Upper lobe of left lung (tissue), 6 donors: ENCODE data around the gene LRRC51. TPM values are rescaled to one million over a fixed set of nuclear protein-coding genes. Genes with fewer than 3 reads are reported as not detected.

Source experiments
- ATAC-seq, 2 donors: fragments of 200-7000 bp; cut with Tn5 transposase; one replicate each; pipeline ENCODE4 v1.9.1; 2022; ENCODE audit warnings: mild to moderate bottlenecking in 2 of 2, moderate library complexity in 2 of 2; ENCODE audit not compliant: low FRiP score in 2 of 2
- DNase-seq, 2 donors: peaks; one replicate each; pipeline ENCODE4 v3.0.0-alpha.2; 2019 to 2020
- H3K27ac ChIP-seq, 4 donors: fragments of 200-600 bp; sonication (generic); one replicate each; pipeline ENCODE4 v1.5.1; 2016 to 2019
- H3K27me3 ChIP-seq, 4 donors: fragments of 200-600 bp; sonication (generic); one replicate each; pipeline ENCODE4 v1.5.1; 2017 to 2019
- H3K36me3 ChIP-seq, 4 donors: fragments of 200-600 bp; sonication (generic); one replicate each; pipeline ENCODE4 v1.5.1; 2016 to 2019
- H3K4me1 ChIP-seq, 4 donors: fragments of 200-600 bp; sonication (generic); one replicate each; pipeline ENCODE4 v1.5.1; 2018 to 2019
- H3K4me3 ChIP-seq, 4 donors: fragments of 200-600 bp; sonication (generic); one replicate each; pipeline ENCODE4 v1.5.1; 2017 to 2019; ENCODE audit warnings: mild to moderate bottlenecking in 2 of 4, moderate library complexity in 1 of 4
- H3K9me3 ChIP-seq, 4 donors: fragments of 200-600 bp; sonication (generic); one replicate each; pipeline ENCODE4 v1.5.1; 2018 to 2019
- EP300 ChIP-seq, 4 donors: sonication (generic); formaldehyde crosslinking; IDR thresholded peaks; one replicate each; pipeline ENCODE4 v1.5.1; 2017; ENCODE audit warnings: antibody characterized with exemption in 4 of 4, control low read depth in 2 of 4
- POLR2A ChIP-seq, 4 donors: fragments of 450-650 bp; IDR thresholded peaks; one replicate each; pipeline ENCODE4 v1.5.1; 2016 to 2017; ENCODE audit warnings: antibody characterized with exemption in 4 of 4, mild to moderate bottlenecking in 2 of 4
- POLR2AphosphoS5 ChIP-seq, 2 donors: sonication (generic); formaldehyde crosslinking; IDR thresholded peaks; one replicate each; pipeline ENCODE4 v1.5.1; 2017; ENCODE audit warnings: antibody characterized with exemption in 2 of 2
- WGBS, 2 donors: methylation state at CpG; one replicate each; pipeline ENCODE4 v1.1.5; 2017 to 2018; 5-methylcytosine and 5-hydroxymethylcytosine counted together
- total RNA-seq, 6 donors: library from RNA; depleted of rRNA in 4 of 6; stranded (reverse); fragments of >200 nt in 4 of 6; gene quantifications; one replicate each; pipeline versions ENCODE4 v1.1.0 to v1.2.1, GENCODE V29; 2016 to 2021
- TF ChIP-seq, protein P1 (sequence below), 6 experiments: fragments of 450-650 bp in 4 of 6; fragments of 200-600 bp in 2 of 6; sonication (generic) in 2 of 6; IDR thresholded peaks; one replicate each; pipeline ENCODE4 v1.5.1; 2016 to 2019; ENCODE audit warnings: antibody characterized with exemption in 6 of 6
- donor health status: DM: no; HTN: no; CAD: no; lungs with moderate emphysema.
- donor health status: DM: no; HTN: yes; CAD: no; lungs with severe emphysema.

Gene LRRC51
- total RNA-seq, 6 donors from 2014 or later, result 5.3 to 19.2 (median 10.3) TPM

DNA sequence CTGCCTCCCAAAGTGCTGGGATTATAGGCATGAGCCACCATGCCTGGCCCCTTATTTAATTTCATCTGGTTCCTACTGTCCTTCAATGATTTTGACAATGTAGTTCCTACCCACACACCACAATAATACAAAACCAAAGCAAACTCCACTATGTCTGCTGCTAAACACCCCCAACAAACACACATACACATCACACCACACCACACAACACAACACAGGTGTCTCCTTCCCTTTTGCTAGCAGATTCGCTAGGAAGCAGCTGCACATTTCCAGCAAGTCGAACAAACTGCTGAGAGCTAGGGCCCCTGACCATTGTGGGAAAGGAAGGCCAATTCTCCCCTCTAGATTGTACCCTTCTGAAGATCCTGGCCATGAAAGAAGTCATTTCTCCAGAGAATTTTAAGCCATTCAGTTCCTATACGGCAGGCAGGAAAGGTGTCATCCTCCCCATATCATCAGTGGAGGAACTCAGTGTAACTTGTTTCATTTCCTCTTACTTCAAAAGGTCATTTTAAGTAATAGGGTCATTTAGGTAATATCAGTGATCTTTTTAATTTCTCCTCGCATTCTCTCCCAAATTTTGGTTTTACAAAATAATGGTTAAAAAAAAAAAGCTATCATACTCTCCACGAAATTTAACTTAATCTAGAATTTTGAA is 18.8 kb upstream of the LRRC51 start:
- H3K27me3 ChIP-seq, result no peaks in the 10 kb centered on the region
- peaks cover 0 to 18% (median 3%) of the 10 kb centered on the region in 4 donors for H3K36me3 ChIP-seq
- no peak overlapping the region for H3K4me3 ChIP-seq
- WGBS, 2 donors, result 80 to 88% methylated on average over 5 of the region's 5 CpGs
- peaks cover 0 to 7% (median 6%) of the 10 kb centered on the region in 4 donors for H3K4me1 ChIP-seq
- TF ChIP-seq POLR2A (IDR thresholded peaks at IDR 0.05), result no peak
- no peak for TF ChIP-seq EP300 (IDR thresholded peaks at IDR 0.05)
- TF ChIP-seq, protein P1, sequence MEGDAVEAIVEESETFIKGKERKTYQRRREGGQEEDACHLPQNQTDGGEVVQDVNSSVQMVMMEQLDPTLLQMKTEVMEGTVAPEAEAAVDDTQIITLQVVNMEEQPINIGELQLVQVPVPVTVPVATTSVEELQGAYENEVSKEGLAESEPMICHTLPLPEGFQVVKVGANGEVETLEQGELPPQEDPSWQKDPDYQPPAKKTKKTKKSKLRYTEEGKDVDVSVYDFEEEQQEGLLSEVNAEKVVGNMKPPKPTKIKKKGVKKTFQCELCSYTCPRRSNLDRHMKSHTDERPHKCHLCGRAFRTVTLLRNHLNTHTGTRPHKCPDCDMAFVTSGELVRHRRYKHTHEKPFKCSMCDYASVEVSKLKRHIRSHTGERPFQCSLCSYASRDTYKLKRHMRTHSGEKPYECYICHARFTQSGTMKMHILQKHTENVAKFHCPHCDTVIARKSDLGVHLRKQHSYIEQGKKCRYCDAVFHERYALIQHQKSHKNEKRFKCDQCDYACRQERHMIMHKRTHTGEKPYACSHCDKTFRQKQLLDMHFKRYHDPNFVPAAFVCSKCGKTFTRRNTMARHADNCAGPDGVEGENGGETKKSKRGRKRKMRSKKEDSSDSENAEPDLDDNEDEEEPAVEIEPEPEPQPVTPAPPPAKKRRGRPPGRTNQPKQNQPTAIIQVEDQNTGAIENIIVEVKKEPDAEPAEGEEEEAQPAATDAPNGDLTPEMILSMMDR (IDR thresholded peaks at IDR 0.05), result no peak
- TF ChIP-seq POLR2AphosphoS5 (IDR thresholded peaks at IDR 0.05), result no peak
- DNase-seq, result no peak
- H3K27ac ChIP-seq, result peak overlapping the region in 1 of 4 donors; percentile 18
- H3K9me3 ChIP-seq, result no peaks in the 10 kb centered on the region
- ATAC-seq, result no peak

DNA sequence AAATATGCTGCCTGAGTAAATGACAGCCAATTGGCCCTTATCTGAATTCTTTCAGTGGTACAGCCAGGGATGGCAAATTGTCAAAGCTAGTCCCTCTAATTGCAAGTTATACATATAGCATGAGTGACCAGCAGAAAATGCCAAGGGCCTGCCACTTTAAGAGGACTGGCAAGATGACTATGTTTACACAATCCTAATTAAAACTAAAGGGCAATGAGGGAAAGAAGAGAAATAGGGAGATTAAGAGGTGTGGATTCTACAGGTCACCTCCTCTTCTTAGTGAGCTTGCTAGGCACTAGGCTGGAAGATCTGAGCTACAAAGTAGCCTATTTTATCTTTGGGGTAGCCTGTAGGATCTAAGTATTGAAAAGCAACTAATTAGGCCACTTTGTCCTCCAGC is 13.8 kb upstream of the LRRC51 start:
- ATAC-seq (no peak), DNase-seq (no peak)
- peaks cover 0 to 16% (median 2%) of the 10 kb centered on the region in 4 donors for H3K36me3 ChIP-seq
- H3K9me3 ChIP-seq, result no peaks in the 10 kb centered on the region
- peaks cover 42 to 51% (median 45%) of the 10 kb centered on the region in 4 donors for H3K4me1 ChIP-seq
- TF ChIP-seq POLR2A (IDR thresholded peaks at IDR 0.05) (no peak), EP300 (IDR thresholded peaks at IDR 0.05) (no peak), POLR2AphosphoS5 (IDR thresholded peaks at IDR 0.05) (no peak)
- TF ChIP-seq, protein P1 (IDR thresholded peaks at IDR 0.05), result no peak
- H3K4me3 ChIP-seq, result no peak overlapping the region
- no peaks in the 10 kb centered on the region for H3K27me3 ChIP-seq
- peak overlapping the region in 3 of 4 donors; percentile 7 to 86 (median 10) for H3K27ac ChIP-seq

DNA sequence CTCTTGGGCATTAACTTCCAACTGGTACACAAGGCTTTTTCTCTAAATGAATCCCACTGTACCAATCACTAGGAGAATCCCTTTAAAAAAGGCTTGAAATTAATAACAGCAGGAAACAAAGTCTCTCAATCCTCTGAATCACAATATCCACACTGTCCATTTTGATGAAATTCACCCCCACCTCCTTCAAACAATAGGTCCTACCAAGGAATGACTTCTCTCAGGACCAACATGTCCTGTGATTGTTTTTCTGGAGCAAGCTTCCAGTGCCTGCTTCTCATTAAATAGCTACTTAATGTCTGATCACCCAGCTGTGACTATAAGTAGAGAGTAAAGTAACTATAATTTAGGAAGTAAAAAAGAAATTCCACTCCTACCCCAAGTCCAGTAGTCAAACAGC is 13.4 kb upstream of the LRRC51 start:
- DNase-seq (no peak), ATAC-seq (no peak)
- peaks cover 46 to 55% (median 49%) of the 10 kb centered on the region in 4 donors for H3K4me1 ChIP-seq
- H3K4me3 ChIP-seq, result no peak overlapping the region
- no peaks in the 10 kb centered on the region for H3K9me3 ChIP-seq
- H3K36me3 ChIP-seq, result peaks cover 0 to 14% (median under 1%) of the 10 kb centered on the region in 4 donors
- H3K27me3 ChIP-seq, result no peaks in the 10 kb centered on the region
- TF ChIP-seq, protein P1 (IDR thresholded peaks at IDR 0.05), result no peak
- TF ChIP-seq EP300 (IDR thresholded peaks at IDR 0.05), result no peak
- no peak for TF ChIP-seq POLR2A (IDR thresholded peaks at IDR 0.05)
- TF ChIP-seq POLR2AphosphoS5 (IDR thresholded peaks at IDR 0.05), result no peak
- H3K27ac ChIP-seq, result peak overlapping the region in 3 of 4 donors; percentile 7 to 86 (median 10)

DNA sequence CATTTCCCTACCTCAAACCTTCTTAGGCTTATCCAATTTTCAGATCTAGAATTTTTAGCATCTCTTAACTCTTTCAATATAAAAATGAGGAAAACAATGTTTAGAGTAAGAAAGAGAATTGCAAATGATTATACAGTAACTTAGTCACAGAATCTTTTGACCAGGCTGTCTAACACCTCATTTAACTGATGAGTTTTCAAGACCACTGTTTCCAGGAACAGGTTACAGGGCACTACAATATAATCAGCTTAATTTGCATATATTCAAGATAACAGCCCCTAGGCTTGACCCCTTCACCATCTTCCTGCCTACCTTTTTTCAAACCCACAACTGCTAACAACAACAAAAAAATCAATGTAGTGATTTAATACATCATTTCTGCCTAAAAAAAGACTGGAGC is 13.0 kb upstream of the LRRC51 start:
- TF ChIP-seq EP300 (IDR thresholded peaks at IDR 0.05) (no peak), POLR2A (IDR thresholded peaks at IDR 0.05) (no peak), POLR2AphosphoS5 (IDR thresholded peaks at IDR 0.05) (no peak)
- TF ChIP-seq, protein P1 (IDR thresholded peaks at IDR 0.05), result no peak
- DNase-seq (no peak), ATAC-seq (no peak)
- no peaks in the 10 kb centered on the region for H3K9me3 ChIP-seq
- peak overlapping the region in 3 of 4 donors; percentile 1 to 86 (median 31) for H3K27ac ChIP-seq
- no peak overlapping the region for H3K4me3 ChIP-seq
- peaks cover 50 to 59% (median 53%) of the 10 kb centered on the region in 4 donors for H3K4me1 ChIP-seq
- H3K36me3 ChIP-seq, result peaks cover 0 to 10% (median 0%) of the 10 kb centered on the region in 4 donors
- no peaks in the 10 kb centered on the region for H3K27me3 ChIP-seq

DNA sequence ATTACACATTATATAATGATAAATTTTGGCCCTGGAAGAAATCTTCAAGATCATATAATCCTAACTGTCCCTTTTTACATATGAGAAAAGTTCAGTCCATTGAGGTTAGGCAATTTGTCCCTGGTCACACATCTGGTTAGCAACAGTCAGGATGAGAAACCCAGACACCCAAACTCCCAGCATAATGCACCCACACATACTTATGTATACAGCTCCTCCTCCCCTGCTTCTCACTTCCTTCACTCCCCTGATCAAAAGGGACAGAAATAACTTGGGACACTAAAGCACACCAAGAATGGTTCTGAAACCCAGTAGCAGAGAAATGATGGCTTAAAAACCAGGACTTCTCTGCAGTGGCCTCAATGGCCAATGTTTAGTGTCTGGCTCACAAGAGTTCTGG is 11.4 kb upstream of the LRRC51 start:
- peaks cover 0 to 8% (median 0%) of the 10 kb centered on the region in 4 donors for H3K36me3 ChIP-seq
- peak overlapping the region in 1 of 4 donors; percentile 3 for H3K4me3 ChIP-seq
- peak overlapping the region; percentile 84 to 87 (median 86) for H3K27ac ChIP-seq
- H3K27me3 ChIP-seq, result no peaks in the 10 kb centered on the region
- ATAC-seq (peak; percentile 44 to 63), DNase-seq (no peak)
- peaks cover 50 to 59% (median 54%) of the 10 kb centered on the region in 4 donors for H3K4me1 ChIP-seq
- TF ChIP-seq POLR2AphosphoS5 (IDR thresholded peaks at IDR 0.05), result no peak
- TF ChIP-seq, protein P1 (IDR thresholded peaks at IDR 0.05), result no peak
- no peak for TF ChIP-seq POLR2A (IDR thresholded peaks at IDR 0.05)
- TF ChIP-seq EP300 (IDR thresholded peaks at IDR 0.05), result no peak
- no peaks in the 10 kb centered on the region for H3K9me3 ChIP-seq
